MCF 10A (cell line): ENCODE data around the gene PSD2. TPM values are rescaled to one million over a fixed set of nuclear protein-coding genes. Genes with fewer than 3 reads are reported as not detected.

Experiments used
- BruUV-seq: library from RNA; stranded (reverse); fragments of 400-500 nt; replicated peaks from 2 replicates; lab custom pipeline; 2021; lab: Mats Ljungman, UMichigan
- CTCF ChIA-PET: fragments of 300-600 bp; sonication (Branson Sonifier 250); formaldehyde crosslinking; extraction: SDS; loops from one replicate; lab custom pipeline; 2021; ENCODE audit warnings: antibody characterized with exemption, inconsistent platforms; lab: Yijun Ruan, JAX
- POLR2A ChIA-PET: fragments of 300-600, 350-650 bp; sonication (Branson Sonifier 250); formaldehyde crosslinking; extraction: SDS; loops from one replicate; lab custom pipeline; 2020; ENCODE audit warnings: antibody characterized with exemption, inconsistent platforms; lab: Yijun Ruan, JAX
- DNase-seq: peaks from one replicate; pipeline ENCODE4 v3.0.0-alpha.2; 2018; ENCODE audit not compliant: unreplicated experiment
- H3K27ac Mint-ChIP-seq: one replicate; pipeline ENCODE4 v1.8.0; 2022; ENCODE audit warnings: mild to moderate bottlenecking, low read depth, mixed read lengths; ENCODE audit not compliant: unreplicated experiment
- H3K27me3 Mint-ChIP-seq: one replicate; pipeline ENCODE4 v1.8.0; 2022; ENCODE audit warnings: mixed read lengths; ENCODE audit not compliant: insufficient read depth, unreplicated experiment
- H3K36me3 Mint-ChIP-seq: one replicate; pipeline ENCODE4 v1.8.0; 2022; ENCODE audit warnings: mild to moderate bottlenecking, moderate library complexity, mixed read lengths; ENCODE audit not compliant: insufficient read depth, unreplicated experiment
- H3K4me1 Mint-ChIP-seq: one replicate; pipeline ENCODE4 v1.8.0; 2022; ENCODE audit warnings: mixed read lengths; ENCODE audit not compliant: insufficient read depth, unreplicated experiment
- H3K4me3 Mint-ChIP-seq: one replicate; pipeline ENCODE4 v1.8.0; 2022; ENCODE audit warnings: mild to moderate bottlenecking, moderate library complexity, mixed read lengths; ENCODE audit not compliant: unreplicated experiment
- H3K9me3 Mint-ChIP-seq: one replicate; pipeline ENCODE4 v1.8.0; 2022; ENCODE audit warnings: mixed read lengths; ENCODE audit not compliant: unreplicated experiment
- CTCF ChIP-seq: fragments of 200-600 bp; IDR thresholded peaks from one replicate; pipeline ENCODE4 v1.8.0; 2022; ENCODE audit warnings: antibody characterized with exemption, mild to moderate bottlenecking; ENCODE audit not compliant: unreplicated experiment
- intact Hi-C: fragments of 100-400 bp; cut with micrococcal nuclease; formaldehyde crosslinking; loops from 2 replicates; pipeline ENCODE4 v1.14.1; 2022
- total RNA-seq: library from RNA; stranded (reverse); gene quantifications from 2 replicates; pipeline ENCODE4 v1.2.3, GENCODE V29; 2022

The PSD2 gene
- total RNA-seq, 1 experiment from 2014 or later = not detected

- DNase-seq = no peak
- no TSS peak for BruUV-seq
- no peak overlapping the region for H3K27ac Mint-ChIP-seq
- H3K4me1 Mint-ChIP-seq = no peaks in the 10 kb centered on the region
- no peaks in the 10 kb centered on the region for H3K9me3 Mint-ChIP-seq
- ChIA-PET CTCF (interaction anchor here (0.9 to 2.7 kb wide), 5 partner anchors 18 to 164 kb away, joined by 3 to 17 read pairs (median 9); no protein-coding TSS in a partner anchor), POLR2A (no interaction called here)
- no peak for TF ChIP-seq CTCF
- intact Hi-C loops = no loop called here
- H3K36me3 Mint-ChIP-seq = no peaks in the 10 kb centered on the region
- H3K27me3 Mint-ChIP-seq = peaks cover 46% of the 10 kb centered on the region
- H3K4me3 Mint-ChIP-seq = no peak overlapping the region
Measured at GRCh38 chr5:139804800-139805397, 9.3 kb downstream of the PSD2 start.

- Mint-ChIP-seq H3K36me3 (no peaks in the 10 kb centered on the region), H3K4me3 (no peak overlapping the region), H3K4me1 (no peaks in the 10 kb centered on the region), H3K27ac (no peak overlapping the region), H3K9me3 (no peaks in the 10 kb centered on the region), H3K27me3 (peaks cover 46% of the 10 kb centered on the region)
- BruUV-seq = no TSS peak
- ChIA-PET CTCF (interaction anchor here (0.9 to 2.7 kb wide), 5 partner anchors 18 to 163 kb away, joined by 3 to 17 read pairs (median 9); no protein-coding TSS in a partner anchor), POLR2A (no interaction called here)
- intact Hi-C loops = no loop called here
- TF ChIP-seq CTCF = no peak
- DNase-seq = no peak
Measured at GRCh38 chr5:139805545-139805944, 9.9 kb downstream of the PSD2 start.

GRCh38 chr5:139806111-139806510 is 10.5 kb downstream of the PSD2 start:
- Mint-ChIP-seq H3K9me3 (no peaks in the 10 kb centered on the region), H3K36me3 (no peaks in the 10 kb centered on the region), H3K27ac (no peak overlapping the region), H3K4me3 (no peak overlapping the region), H3K27me3 (peaks cover 46% of the 10 kb centered on the region), H3K4me1 (no peaks in the 10 kb centered on the region)
- ChIA-PET POLR2A (no interaction called here), CTCF (interaction anchor here (1.0 to 2.7 kb wide), 5 partner anchors 8 to 162 kb away, joined by 3 to 17 read pairs (median 9); no protein-coding TSS in a partner anchor)
- BruUV-seq = no TSS peak
- TF ChIP-seq CTCF = no peak
- intact Hi-C loops = no loop called here
- no peak for DNase-seq

- ChIA-PET POLR2A (no interaction called here), CTCF (interaction anchor here (0.6 to 2.7 kb wide), 6 partner anchors 9 to 162 kb away, joined by 3 to 17 read pairs (median 7); no protein-coding TSS in a partner anchor)
- Mint-ChIP-seq H3K36me3 (no peaks in the 10 kb centered on the region), H3K27ac (no peak overlapping the region), H3K4me1 (no peaks in the 10 kb centered on the region), H3K27me3 (peaks cover 46% of the 10 kb centered on the region), H3K9me3 (no peaks in the 10 kb centered on the region), H3K4me3 (no peak overlapping the region)
- BruUV-seq = no TSS peak
- intact Hi-C loops = no loop called here
- DNase-seq = no peak
- TF ChIP-seq CTCF = no peak
Measured at GRCh38 chr5:139806726-139807646, 11.4 kb downstream of the PSD2 start.
